Measurements from ENCODE around the gene VPS35.
"Not testable (repeated sequence)": the region's sequence is repeated elsewhere in the genome, so short reads cannot be mapped to it uniquely, and the experiment has no call there.

VPS35 gene

DNA sequence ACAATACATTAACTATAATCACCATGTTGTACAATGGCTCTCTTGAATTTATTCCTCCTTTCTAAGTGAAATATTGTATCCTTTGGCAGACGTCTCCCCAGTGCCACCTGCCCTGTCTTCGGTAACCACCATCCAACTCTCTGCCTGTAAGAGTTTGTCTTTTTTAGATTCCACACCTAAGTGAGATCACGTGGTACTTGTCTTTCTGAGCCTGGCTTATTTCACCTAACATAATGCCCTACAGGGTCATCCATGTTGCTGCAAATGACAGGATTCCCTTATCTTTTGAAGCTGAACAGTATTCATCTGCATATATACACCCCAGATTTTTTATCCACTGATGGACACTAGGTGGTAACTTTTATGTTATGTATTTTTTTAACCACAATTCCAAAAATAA, 24.7 kb upstream of the VPS35 start:
- in situ Hi-C loops (cut with MboI; ENCODE audit: low sequenced_read_pairs) = no loop called here

- in situ Hi-C loops (cut with MboI; ENCODE audit: low sequenced_read_pairs) = no loop called here
These were observed 23.9 kb upstream of the VPS35 start for GRCh38 chr16:46712911-46713310.

DNA sequence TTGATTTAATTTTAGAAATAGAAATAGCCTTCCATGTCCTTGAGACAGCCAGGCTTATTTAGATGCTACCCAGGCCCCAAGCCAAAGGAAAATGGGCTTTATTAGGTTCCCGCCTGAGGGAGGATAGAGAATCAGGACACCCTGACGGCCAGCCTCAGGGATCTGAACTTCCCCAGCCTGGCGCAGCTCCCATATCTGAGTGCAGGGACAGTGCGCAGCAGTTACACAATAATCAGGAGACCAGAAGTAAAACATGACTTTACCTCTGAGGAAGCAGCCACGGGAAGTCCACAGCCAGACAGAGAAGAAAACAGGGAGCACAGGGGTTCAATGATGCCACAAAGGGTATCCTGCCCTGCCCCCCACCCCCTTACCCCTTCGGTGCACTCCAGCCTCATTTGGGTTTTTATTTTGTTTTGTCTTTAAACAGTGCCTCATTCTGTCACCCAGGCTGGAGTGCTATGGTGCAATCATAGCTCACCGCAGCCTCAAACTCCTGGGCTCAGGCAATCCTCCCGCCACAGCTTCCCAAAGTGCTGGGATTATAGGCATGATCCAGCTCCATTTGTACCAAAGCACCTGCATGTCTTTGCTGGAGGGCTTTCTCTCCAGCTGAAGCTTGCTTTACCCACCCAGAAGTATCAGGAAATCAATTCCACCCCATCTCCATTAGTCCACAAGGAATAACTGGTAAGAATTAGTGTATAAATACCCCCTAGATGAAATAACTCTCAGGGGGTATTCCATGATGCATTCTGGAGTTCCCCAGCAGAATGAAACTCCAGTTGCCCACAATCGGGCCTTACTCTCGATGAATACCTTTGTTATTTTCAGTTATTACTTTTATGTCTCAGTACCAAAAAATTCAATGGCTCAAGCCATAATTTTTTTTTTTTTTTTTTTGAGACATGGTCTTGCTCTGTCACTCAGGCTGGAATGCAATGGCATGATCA, 22.4 kb upstream of the VPS35 start:
- in situ Hi-C loops (cut with MboI; ENCODE audit: low sequenced_read_pairs) = no loop called here

DNA sequence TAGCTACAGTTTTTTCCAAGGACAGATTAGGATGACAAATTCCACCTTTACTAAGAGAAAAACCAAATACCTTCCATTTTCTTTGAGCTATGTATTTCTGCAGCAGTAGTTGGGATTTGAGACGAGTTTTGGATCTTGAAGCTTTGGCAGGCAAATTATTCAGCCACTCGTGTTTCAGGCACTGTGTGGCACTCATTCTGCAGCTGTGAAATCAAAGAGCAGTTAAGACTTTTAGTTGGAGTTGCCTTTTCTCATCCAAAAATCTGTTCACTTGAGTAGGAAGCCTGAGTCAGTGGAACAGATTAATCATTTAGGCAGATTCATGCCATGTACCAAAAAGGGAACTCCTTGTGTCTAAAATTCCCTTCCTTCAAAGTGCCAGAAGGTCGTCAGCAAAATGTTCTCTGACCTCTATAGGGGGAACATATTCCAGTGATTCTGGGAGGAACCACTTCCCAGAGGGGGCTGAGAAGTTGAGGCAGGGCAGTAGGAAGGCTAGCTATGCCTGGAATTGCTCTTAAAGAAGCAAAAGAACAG, 20.6 kb upstream of the VPS35 start:
- in situ Hi-C loops (cut with MboI; ENCODE audit: low sequenced_read_pairs) = no loop called here

GRCh38 chr16:46706642-46707041, 17.7 kb upstream of the VPS35 start:
- in situ Hi-C loops (cut with MboI; ENCODE audit: low sequenced_read_pairs) = no loop called here

DNA sequence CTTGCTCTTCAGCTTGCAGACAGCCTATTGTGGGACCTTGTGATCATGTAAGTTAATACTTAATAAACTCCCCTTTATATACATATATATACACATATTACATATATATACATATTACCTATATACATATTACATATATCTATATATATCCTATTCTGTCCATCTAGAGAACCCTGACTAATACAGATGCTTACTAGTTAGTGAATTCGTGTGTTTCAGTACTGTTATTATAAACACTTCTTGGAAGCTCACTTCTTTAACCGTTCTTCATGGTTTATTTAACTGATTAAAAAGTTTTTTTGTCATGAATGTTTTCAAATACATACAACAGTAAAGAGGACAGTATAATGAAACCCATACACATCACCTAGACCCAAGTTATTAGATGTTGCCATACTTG, 13.1 kb upstream of the VPS35 start:
- in situ Hi-C loops (cut with MboI; ENCODE audit: low sequenced_read_pairs) = no loop called here

GRCh38 chr16:46701615-46702014, 12.6 kb upstream of the VPS35 start:
- in situ Hi-C loops (cut with MboI; ENCODE audit: low sequenced_read_pairs) = no loop called here

DNA sequence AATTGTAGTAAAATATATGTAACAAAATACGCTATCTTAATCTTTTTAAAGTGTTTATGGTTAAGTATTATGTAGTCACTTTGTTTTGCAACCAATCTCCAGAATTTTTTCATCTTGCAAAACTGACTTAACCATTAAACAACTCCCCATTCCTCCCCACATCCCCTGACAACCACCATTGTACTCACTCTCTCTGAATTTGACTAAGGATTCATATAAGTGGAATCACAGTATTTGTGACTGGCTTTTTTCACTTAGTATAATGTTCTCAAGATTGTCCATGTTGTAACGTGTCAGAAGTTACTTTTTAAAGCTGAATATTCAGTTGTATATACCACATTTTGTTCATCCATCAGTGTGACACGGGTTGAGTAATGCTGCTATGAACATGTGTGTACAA, 11.1 kb upstream of the VPS35 start:
- in situ Hi-C loops (cut with MboI; ENCODE audit: low sequenced_read_pairs) = no loop called here

DNA sequence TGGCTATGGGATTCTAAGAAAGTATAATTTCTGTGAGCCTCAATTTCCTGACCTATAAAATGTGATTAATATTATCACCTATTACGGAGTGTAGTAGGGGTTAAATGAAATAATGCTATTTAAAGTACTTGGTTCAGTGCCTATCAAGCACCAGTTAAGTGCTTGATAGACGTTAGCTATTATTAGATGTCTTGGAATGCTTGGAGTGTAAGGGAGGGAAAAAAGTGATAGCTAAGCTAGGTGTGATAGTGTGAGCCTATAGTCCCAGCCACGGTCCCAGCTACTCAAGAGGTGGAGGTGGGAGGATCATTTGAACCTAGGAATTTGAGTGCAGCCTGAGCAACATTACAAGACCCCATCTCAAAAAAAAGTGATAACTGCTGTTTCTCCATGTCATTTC, 8.0 kb upstream of the VPS35 start:
- in situ Hi-C loops (cut with MboI; ENCODE audit: low sequenced_read_pairs) = no loop called here

GRCh38 chr16:46695937-46696336, 7.0 kb upstream of the VPS35 start:
- in situ Hi-C loops (cut with MboI; ENCODE audit: low sequenced_read_pairs) = no loop called here

DNA sequence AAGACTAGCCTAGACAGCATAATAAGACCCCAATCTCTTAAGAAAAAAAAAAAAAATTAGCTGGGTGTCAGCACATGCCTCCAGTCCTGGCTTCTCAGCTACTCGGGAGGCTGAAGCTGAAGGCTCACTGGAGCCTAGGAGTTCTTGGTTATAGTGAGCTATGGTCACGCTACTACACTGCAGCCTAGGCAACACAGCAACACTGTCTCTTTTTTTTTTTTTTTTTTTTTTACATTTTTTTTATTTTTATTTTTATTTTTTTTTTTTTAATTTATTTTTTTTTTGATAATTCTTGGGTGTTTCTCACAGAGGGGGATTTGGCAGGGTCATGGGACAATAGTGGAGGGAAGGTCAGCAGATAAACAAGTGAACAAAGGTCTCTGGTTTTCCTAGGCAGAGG, 4.6 kb upstream of the VPS35 start:
- in situ Hi-C loops (cut with MboI; ENCODE audit: low sequenced_read_pairs) = no loop called here

DNA sequence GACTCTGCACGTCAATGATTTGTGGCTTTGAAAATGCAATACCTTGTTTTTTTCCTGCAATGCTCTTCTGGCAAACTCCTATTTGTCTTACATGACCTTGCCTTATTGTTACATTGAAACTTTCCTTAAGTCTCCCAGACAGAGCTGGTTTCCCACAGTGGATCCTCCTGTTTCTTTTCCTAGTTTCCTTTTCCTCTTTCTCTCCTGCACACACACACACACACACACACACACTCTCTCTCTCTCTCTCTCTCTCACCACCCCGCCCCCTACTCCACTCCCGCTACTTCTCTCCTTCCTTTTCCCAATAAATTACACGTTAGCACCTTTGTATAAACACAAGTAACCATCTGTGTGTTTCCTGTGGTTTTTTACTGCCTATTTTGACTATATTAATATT, 2.7 kb upstream of the VPS35 start:
- in situ Hi-C loops (cut with MboI; ENCODE audit: low sequenced_read_pairs) = no loop called here

- in situ Hi-C loops (cut with MboI; ENCODE audit: low sequenced_read_pairs) = no loop called here
These were observed 1.6 kb upstream of the VPS35 start for GRCh38 chr16:46690281-46691178.

DNA sequence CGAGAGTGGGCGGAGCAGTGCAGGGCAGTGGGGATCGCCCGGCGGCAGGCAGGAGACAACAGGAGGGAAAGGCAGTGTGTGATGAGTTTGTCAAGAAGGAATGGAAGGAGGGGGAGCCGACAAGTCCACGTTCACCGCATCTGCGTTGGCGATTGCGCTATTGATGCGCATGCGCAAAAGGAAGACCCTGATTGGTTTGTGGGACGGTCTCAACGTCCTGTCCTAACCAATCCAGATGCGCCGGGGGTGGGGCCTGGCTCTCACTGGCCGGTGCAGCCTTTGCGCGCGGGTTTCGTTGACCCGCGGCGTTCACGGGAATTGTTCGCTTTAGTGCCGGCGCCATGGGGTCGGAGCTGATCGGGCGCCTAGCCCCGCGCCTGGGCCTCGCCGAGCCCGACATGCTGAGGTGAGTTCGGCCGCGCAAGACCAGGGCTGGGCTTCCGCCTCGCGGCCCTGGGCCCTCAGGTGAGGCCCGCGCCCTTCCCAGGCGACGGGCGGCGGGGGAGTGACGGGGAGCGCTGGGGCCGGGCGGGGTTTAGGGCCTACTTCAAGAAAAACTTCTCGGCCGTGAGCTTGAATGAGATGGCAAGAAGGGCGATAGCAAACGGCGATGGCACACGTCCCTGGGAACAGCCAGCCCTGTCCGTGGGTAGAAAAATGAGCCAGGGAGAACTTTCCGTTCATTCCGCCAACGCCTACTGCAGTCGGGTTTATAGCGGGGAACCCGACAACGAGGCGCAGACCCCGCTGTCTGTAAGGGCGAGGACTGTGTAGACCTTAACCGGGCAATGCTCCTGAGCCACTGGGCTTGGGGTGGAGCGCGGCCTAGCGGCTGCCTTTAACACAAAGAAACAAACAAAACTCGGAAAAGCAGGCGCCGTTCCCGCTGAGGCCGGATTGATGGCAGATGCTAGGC, 645 bp upstream of the VPS35 start, which contains the start of gene ORC6:
Gene ORC6 (plus strand): TSS at position 295 of the 916 bp plus-strand sequence. CDS start 47 bp downstream, at position 342.
- in situ Hi-C loops (cut with MboI; ENCODE audit: low sequenced_read_pairs) = no loop called here

GRCh38 chr16:46688101-46688653, 801 bp downstream of the VPS35 start:
- in situ Hi-C loops (cut with MboI; ENCODE audit: low sequenced_read_pairs) = no loop called here

DNA sequence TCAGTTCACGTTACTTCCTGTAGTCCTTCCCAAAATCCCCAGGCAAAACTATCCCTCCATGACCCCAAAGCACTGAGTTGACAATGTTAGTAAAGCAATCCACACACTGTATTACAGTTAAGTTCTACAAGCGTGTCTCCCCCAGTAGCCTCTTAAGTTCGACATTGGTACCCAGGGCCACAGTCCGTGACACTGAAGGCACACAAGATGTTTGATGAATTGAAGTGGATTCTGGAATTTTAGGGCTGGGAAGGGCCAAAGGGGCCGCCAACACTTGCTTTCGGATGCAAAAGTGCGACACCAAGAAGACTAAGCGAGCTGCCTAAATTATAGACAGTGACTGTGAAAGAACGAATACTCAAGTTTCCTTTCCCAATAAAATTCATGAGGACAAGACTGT, 1.5 kb downstream of the VPS35 start:
- in situ Hi-C loops (cut with MboI; ENCODE audit: low sequenced_read_pairs) = no loop called here

DNA sequence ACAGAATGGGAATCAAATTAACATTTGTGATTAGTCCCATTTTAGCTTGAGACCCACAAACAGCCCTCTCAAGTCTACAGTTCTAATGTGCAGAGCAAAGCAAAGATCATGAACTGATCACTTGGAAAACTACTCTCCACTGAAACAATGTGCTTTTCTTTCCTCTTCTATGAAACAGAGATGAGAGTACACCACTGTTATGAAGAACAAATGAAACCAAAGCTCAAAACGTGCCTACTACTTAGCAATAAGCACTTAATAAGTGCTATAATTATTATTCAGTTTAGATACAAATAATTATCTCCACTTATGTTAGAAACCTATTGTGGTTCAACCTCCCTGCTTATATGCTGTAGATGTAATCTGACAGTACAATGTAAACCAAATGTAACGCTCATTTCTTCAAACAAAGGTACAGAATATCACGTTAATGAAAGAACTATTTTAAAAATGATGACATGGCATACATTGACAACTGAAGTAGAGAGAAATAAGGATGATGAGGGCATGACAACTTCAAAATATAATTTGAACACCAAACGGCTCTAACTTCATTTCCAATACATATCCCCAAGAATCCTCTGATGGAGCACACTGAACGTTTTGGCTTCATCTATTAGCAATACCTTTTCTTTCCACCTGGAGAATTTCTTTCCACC, 2.0 kb downstream of the VPS35 start:
- in situ Hi-C loops (cut with MboI; ENCODE audit: low sequenced_read_pairs) = no loop called here

GRCh38 chr16:46681867-46682266, 7.1 kb downstream of the VPS35 start:
- in situ Hi-C loops (cut with MboI; ENCODE audit: low sequenced_read_pairs) = not testable (repeated sequence)

GRCh38 chr16:46677943-46678342, 11.0 kb downstream of the VPS35 start:
- in situ Hi-C loops (cut with MboI; ENCODE audit: low sequenced_read_pairs) = not testable (repeated sequence)
